ENCODE data around the gene RANBP1. TPM values are rescaled to one million over a fixed set of nuclear protein-coding genes. Genes with fewer than 3 reads are reported as not detected.

The RANBP1 gene
- total RNA-seq, 1 donor from 2014 or later = 239 TPM

GRCh38 chr22:20125201-20126174 is 9.6 kb downstream of the RANBP1 start:
- DNase-seq = no peak

- DNase-seq = peak; percentile 24
Measured at GRCh38 chr22:20126284-20127029, 10.6 kb downstream of the RANBP1 start.

- DNase-seq = no peak
Measured at GRCh38 chr22:20127318-20127868, 11.5 kb downstream of the RANBP1 start.

- DNase-seq = no peak
Measured at GRCh38 chr22:20127869-20128618, 12.1 kb downstream of the RANBP1 start.

- DNase-seq = no peak
Measured at GRCh38 chr22:20128619-20128901, 12.7 kb downstream of the RANBP1 start.

- DNase-seq = peak; percentile 74
Measured at GRCh38 chr22:20128902-20129746, 13.2 kb downstream of the RANBP1 start.

GRCh38 chr22:20129747-20130014 is 13.8 kb downstream of the RANBP1 start:
- DNase-seq = no peak

GRCh38 chr22:20130319-20130718 is 14.4 kb downstream of the RANBP1 start:
- DNase-seq = no peak

GRCh38 chr22:20130731-20131596 is 15.1 kb downstream of the RANBP1 start:
- peak; percentile 80 for DNase-seq

- peak; percentile 49 for DNase-seq
Measured at GRCh38 chr22:20131597-20131858, 15.6 kb downstream of the RANBP1 start, which contains the start of gene ZDHHC8. Gene ZDHHC8, plus strand, starts transcription at chr22:20131804. Its CDS starts 144 bp downstream, at chr22:20131948.

- peak; percentile 30 for DNase-seq
Measured at GRCh38 chr22:20131859-20132685, 16.2 kb downstream of the RANBP1 start.

- no peak for DNase-seq
Measured at GRCh38 chr22:20132686-20133246, 16.9 kb downstream of the RANBP1 start.

GRCh38 chr22:20133930-20134549 is 18.1 kb downstream of the RANBP1 start:
- no peak for DNase-seq

GRCh38 chr22:20135265-20135664 is 19.4 kb downstream of the RANBP1 start:
- no peak for DNase-seq

- DNase-seq = no peak
Measured at GRCh38 chr22:20135806-20136602, 20.1 kb downstream of the RANBP1 start.

GRCh38 chr22:20136603-20136873 is 20.6 kb downstream of the RANBP1 start:
- DNase-seq = no peak

- no peak for DNase-seq
Measured at GRCh38 chr22:20137113-20137512, 21.2 kb downstream of the RANBP1 start.

GRCh38 chr22:20137671-20138416 is 21.9 kb downstream of the RANBP1 start:
- no peak for DNase-seq

Measured in dermis blood vessel endothelial cell (primary cell).